ENCODE data around the gene MBLAC1.

- TF ChIP-seq CTCF (IDR thresholded peaks at IDR 0.05), result no peak
- no peak for TF ChIP-seq EZH2 (IDR thresholded peaks at IDR 0.05; ENCODE audit: borderline replicate concordance, insufficient read depth, low read depth, low read length, poor library complexity, severe bottlenecking)
Measured at GRCh38 chr7:100126931-100127865, at the start of gene MBLAC1.

Data from B cell (primary cell).